ENCODE results near the gene CYP4A22.

Gene CYP4A22

DNA sequence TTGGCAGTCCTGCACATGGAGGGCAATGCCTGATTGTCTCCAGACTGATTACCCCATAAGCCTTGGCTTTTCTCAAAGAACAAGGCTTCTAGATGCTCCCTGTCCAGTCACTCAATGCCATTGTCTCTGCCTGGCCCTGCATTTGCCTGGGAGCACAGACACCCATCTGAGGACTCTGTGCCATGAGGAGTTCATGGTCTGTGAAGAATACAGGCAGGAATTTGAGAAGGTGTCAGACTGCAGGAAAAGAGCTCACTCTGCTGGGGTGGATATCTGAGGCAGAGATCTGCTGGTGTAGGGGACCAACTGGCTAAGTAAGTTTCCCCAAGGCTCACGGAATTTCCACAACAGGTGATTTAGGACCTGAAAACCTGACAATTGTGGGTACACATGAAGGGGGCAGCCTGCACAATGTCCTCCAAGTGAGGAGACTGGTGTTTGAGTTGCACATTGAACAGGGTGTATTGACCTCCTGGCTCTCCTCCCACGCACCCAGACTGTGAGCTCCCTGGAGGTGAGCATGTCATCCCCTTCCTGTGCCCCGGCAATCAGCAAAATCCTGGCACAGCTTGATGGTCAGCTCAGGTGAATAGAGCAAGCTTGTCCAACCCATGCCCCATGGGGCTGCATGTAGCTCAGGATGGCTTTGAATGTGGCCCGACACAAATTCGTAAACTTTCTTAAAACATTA is 829 bp downstream of the CYP4A22 start:
- no peak for TF ChIP-seq EP300 (IDR thresholded peaks at IDR 0.05; ENCODE audit: borderline replicate concordance)
- TF ChIP-seq ZBTB7A (IDR thresholded peaks at IDR 0.05; ENCODE audit: low read depth): no peak
- TF ChIP-seq TEAD4 (IDR thresholded peaks at IDR 0.05): no peak
- TF ChIP-seq RAD21 (IDR thresholded peaks at IDR 0.05; ENCODE audit: low read depth): no peak
- no peak for TF ChIP-seq YY1 (IDR thresholded peaks at IDR 0.05; ENCODE audit: low read depth)
- TF ChIP-seq NFIC (IDR thresholded peaks at IDR 0.05): no peak
- no peak for TF ChIP-seq CEBPB (IDR thresholded peaks at IDR 0.05)
- TF ChIP-seq FOXM1 (IDR thresholded peaks at IDR 0.05; ENCODE audit: borderline replicate concordance, low read depth): no peak
- TF ChIP-seq REST (IDR thresholded peaks at IDR 0.05; ENCODE audit: low read depth): no peak
- no peak for TF ChIP-seq MAX (IDR thresholded peaks at IDR 0.05)

- TF ChIP-seq RAD21 (IDR thresholded peaks at IDR 0.05; ENCODE audit: low read depth): peak; percentile 44; the same call in 1 of the 2 replicates
Observed at GRCh38 chr1:47143654-47144053, 6.4 kb downstream of the CYP4A22 start.

DNA sequence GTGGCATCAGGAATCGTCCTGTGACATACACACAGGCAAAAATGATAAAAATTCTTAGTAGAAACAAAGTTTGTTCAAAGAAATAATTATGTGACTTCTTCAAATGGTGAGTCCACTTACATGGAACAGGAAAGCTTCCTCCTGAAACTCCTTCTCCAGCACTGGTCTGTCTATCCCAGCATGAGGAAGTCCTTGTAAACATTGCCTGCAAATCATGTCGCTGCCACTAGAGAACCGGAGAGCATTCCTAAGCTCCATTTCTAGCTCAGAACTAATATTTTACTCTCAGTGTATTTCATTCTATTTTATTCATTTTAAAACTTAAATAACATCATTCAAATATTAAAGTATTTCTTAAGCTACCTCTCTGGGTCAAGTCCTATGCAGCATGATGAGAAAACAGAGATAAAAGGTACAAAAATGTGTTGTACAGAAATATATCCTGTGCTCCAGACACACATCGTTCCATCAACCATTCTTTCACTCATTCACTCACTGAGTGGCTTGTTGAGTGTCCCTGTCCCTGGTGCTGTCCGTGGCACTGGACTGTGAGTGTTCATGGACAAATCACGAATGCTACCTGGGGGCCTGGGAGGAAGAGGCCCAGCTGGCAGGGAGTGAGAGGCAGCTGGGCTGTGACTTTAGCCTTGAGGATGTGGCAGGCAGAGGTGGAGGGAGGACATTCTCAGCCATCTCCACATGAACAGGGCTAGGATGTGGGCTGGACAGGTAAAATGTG is 10.0 kb downstream of the CYP4A22 start:
- TF ChIP-seq MAX (IDR thresholded peaks at IDR 0.05) (no peak), REST (IDR thresholded peaks at IDR 0.05; ENCODE audit: low read depth) (peak; percentile 68)

DNA sequence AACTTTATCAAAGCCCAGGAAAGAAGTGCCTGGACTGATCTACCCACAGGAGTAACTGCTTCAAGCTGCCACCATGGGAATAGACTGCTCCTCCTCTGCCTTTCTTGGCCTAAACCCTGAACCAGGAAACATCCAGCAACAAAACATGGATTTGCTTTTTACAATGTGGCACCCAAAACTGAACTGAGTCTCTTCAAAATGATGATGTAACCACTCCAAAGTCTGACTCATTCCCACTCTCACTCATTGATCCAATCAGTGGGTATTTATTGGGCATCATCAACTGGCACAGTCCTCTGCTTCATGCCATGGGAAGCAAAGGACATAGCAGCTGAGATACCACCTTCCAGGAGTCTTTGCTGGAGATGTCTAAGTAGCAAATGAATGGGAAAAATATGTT is 23.5 kb downstream of the CYP4A22 start:
- TF ChIP-seq NFIC (IDR thresholded peaks at IDR 0.05) (no peak), YY1 (IDR thresholded peaks at IDR 0.05; ENCODE audit: low read depth) (no peak), EP300 (IDR thresholded peaks at IDR 0.05; ENCODE audit: borderline replicate concordance) (no peak), TEAD4 (IDR thresholded peaks at IDR 0.05) (no peak), CEBPB (IDR thresholded peaks at IDR 0.05) (no peak), TAF1 (IDR thresholded peaks at IDR 0.05; ENCODE audit: low read depth) (no peak), EGR1 (IDR thresholded peaks at IDR 0.05) (no peak), RAD21 (IDR thresholded peaks at IDR 0.05; ENCODE audit: low read depth) (no peak)

- TF ChIP-seq MAX (IDR thresholded peaks at IDR 0.05) (no peak), TEAD4 (IDR thresholded peaks at IDR 0.05) (no peak), CEBPB (IDR thresholded peaks at IDR 0.05) (no peak), CREB1 (IDR thresholded peaks at IDR 0.05; ENCODE audit: low read depth) (no peak), EP300 (IDR thresholded peaks at IDR 0.05; ENCODE audit: borderline replicate concordance) (no peak), RAD21 (IDR thresholded peaks at IDR 0.05; ENCODE audit: low read depth) (no peak), NFIC (IDR thresholded peaks at IDR 0.05) (no peak), YY1 (IDR thresholded peaks at IDR 0.05; ENCODE audit: low read depth) (no peak), TCF12 (IDR thresholded peaks at IDR 0.05; ENCODE audit: low read depth) (no peak), EGR1 (IDR thresholded peaks at IDR 0.05) (no peak), ZBTB7A (IDR thresholded peaks at IDR 0.05; ENCODE audit: low read depth) (no peak), TAF1 (IDR thresholded peaks at IDR 0.05; ENCODE audit: low read depth) (no peak), REST (IDR thresholded peaks at IDR 0.05; ENCODE audit: low read depth) (no peak), FOXM1 (IDR thresholded peaks at IDR 0.05; ENCODE audit: borderline replicate concordance, low read depth) (no peak)
- TF ChIP-seq, protein P1, sequence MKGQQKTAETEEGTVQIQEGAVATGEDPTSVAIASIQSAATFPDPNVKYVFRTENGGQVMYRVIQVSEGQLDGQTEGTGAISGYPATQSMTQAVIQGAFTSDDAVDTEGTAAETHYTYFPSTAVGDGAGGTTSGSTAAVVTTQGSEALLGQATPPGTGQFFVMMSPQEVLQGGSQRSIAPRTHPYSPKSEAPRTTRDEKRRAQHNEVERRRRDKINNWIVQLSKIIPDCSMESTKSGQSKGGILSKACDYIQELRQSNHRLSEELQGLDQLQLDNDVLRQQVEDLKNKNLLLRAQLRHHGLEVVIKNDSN (IDR thresholded peaks at IDR 0.05): no peak
Observed at GRCh38 chr1:47161298-47162040, 24.2 kb downstream of the CYP4A22 start.

Measured in Ishikawa (cell line).